GM23338 (cell line): ENCODE data around the gene GLOD5. TPM values are rescaled to one million over a fixed set of nuclear protein-coding genes. Genes with fewer than 3 reads are reported as not detected.

Experiments
- ATAC-seq: fragments of 200-7000 bp; cut with Tn5 transposase; 3 replicates; pipeline ENCODE4 v1.9.1; 2020
- DNase-seq: peaks from one replicate; pipeline ENCODE4 v3.0.0-alpha.2; 2015; ENCODE audit warnings: low spot score
- H2AFZ ChIP-seq: fragments of 200-600 bp; sonication (generic); 2 replicates; pipeline ENCODE4 v1.8.0; 2016; ENCODE audit warnings: antibody characterized with exemption, mild to moderate bottlenecking, moderate library complexity
- H3F3A ChIP-seq: fragments of 200-600 bp; sonication (generic); replicated peaks from 2 replicates; pipeline ENCODE4 v1.8.0; 2017; ENCODE audit warnings: antibody characterized with exemption, mixed run types, low read depth
- H3K27ac ChIP-seq: fragments of 200-600 bp; sonication (generic); 2 replicates; pipeline ENCODE4 v1.6.1; 2016; ENCODE audit warnings: low read depth
- H3K27me3 ChIP-seq: fragments of 200-600 bp; sonication (generic); 2 replicates; pipeline ENCODE4 v1.8.0; 2016; ENCODE audit warnings: mild to moderate bottlenecking, mixed run types, moderate library complexity; ENCODE audit not compliant: insufficient read depth
- H3K36me3 ChIP-seq: fragments of 200-600 bp; sonication (generic); 2 replicates; pipeline ENCODE4 v1.8.0; 2016; ENCODE audit warnings: mild to moderate bottlenecking; ENCODE audit not compliant: insufficient read depth
- H3K4me1 ChIP-seq: fragments of 200-600 bp; sonication (generic); 2 replicates; pipeline ENCODE4 v1.8.0; 2016; ENCODE audit warnings: mild to moderate bottlenecking, moderate library complexity; ENCODE audit not compliant: insufficient read depth
- H3K4me2 ChIP-seq: fragments of 200-600 bp; sonication (generic); 2 replicates; pipeline ENCODE4 v1.7.1; 2017; ENCODE audit warnings: mixed run types
- H3K4me3 ChIP-seq: fragments of 200-600 bp; sonication (generic); 2 replicates; pipeline ENCODE4 v1.6.1; 2016; ENCODE audit warnings: mixed run types
- H3K79me2 ChIP-seq: fragments of 200-600 bp; sonication (generic); replicated peaks from 2 replicates; pipeline ENCODE4 v1.8.0; 2017; ENCODE audit warnings: mild to moderate bottlenecking; ENCODE audit not compliant: insufficient read depth
- H3K9me2 ChIP-seq: fragments of 200-600 bp; sonication (generic); 2 replicates; pipeline ENCODE4 v1.8.0; 2017; ENCODE audit not compliant: insufficient read depth
- H4K20me1 ChIP-seq: fragments of 200-600 bp; sonication (generic); replicated peaks from 2 replicates; pipeline ENCODE4 v1.8.0; 2017; ENCODE audit warnings: mild to moderate bottlenecking; ENCODE audit not compliant: insufficient read depth
- H3K27ac Mint-ChIP-seq: 2 replicates; pipeline ENCODE4 v1.8.0; 2020; ENCODE audit warnings: inconsistent platforms, mild to moderate bottlenecking, moderate library complexity, mixed read lengths
- H3K27me3 Mint-ChIP-seq: 3 replicates; pipeline ENCODE4 v1.8.0; 2022; ENCODE audit warnings: low read depth, mild to moderate bottlenecking, moderate library complexity, mixed read lengths, inconsistent platforms; ENCODE audit not compliant: insufficient read depth, poor library complexity
- H3K36me3 Mint-ChIP-seq: 3 replicates; pipeline ENCODE4 v1.8.0; 2021; ENCODE audit warnings: low read depth, mild to moderate bottlenecking, inconsistent platforms, moderate library complexity, mixed read lengths
- H3K4me1 Mint-ChIP-seq: 3 replicates; pipeline ENCODE4 v1.8.0; 2020; ENCODE audit warnings: mild to moderate bottlenecking, inconsistent platforms, mixed read lengths
- H3K4me3 Mint-ChIP-seq: 3 replicates; pipeline ENCODE4 v1.8.0; 2021; ENCODE audit warnings: moderate library complexity, mild to moderate bottlenecking, inconsistent platforms, mixed read lengths
- H3K9me3 Mint-ChIP-seq: 3 replicates; pipeline ENCODE4 v1.8.0; 2020; ENCODE audit warnings: moderate library complexity, mild to moderate bottlenecking, inconsistent platforms, mixed read lengths
- CREB1 ChIP-seq: fragments of 250-450 bp; sonication (Bioruptor Pico); IDR thresholded peaks from 2 replicates; pipeline ENCODE4 v1.5.0; 2020; ENCODE audit warnings: low read depth, mild to moderate bottlenecking, moderate library complexity
- CTCF ChIP-seq, 2 experiments: fragments of 200-600 bp in 1 of 2; sonication (generic) in 1 of 2; conservative IDR thresholded peaks; 2 replicates each; pipeline versions ENCODE4 v1.5.1 to v1.6.1; 2016 to 2017; ENCODE audit warnings: antibody characterized with exemption in 2 of 2, low read depth in 2 of 2, mild to moderate bottlenecking in 2 of 2, moderate library complexity in 1 of 2
- ETS1 ChIP-seq: IDR thresholded peaks from 2 replicates; pipeline ENCODE4 v1.6.1; 2016; ENCODE audit warnings: antibody characterized with exemption
- EZH2phosphoT487 ChIP-seq: fragments of 200-600 bp; sonication (generic); IDR thresholded peaks from one replicate; pipeline ENCODE4 v1.8.1; 2018; ENCODE audit warnings: antibody characterized with exemption; ENCODE audit not compliant: unreplicated experiment
- REST ChIP-seq: IDR thresholded peaks from one replicate; pipeline ENCODE4 v1.6.1; 2018; ENCODE audit warnings: antibody characterized with exemption; ENCODE audit not compliant: unreplicated experiment
- STAT1 ChIP-seq: IDR thresholded peaks from one replicate; pipeline ENCODE4 v1.6.1; 2016; ENCODE audit warnings: antibody characterized with exemption; ENCODE audit not compliant: unreplicated experiment
- ZNF462 ChIP-seq: fragments of 250-450 bp; sonication (Bioruptor Pico); IDR thresholded peaks from 2 replicates; pipeline ENCODE4 v1.5.0; 2020; ENCODE audit warnings: mild to moderate bottlenecking, moderate library complexity
- polyA plus RNA-seq: library from polyadenylated mRNA; unstranded; fragments of >200 nt; fragmentation: Nextera tagmentation; extraction: Ambion mirVana; gene quantifications from 2 replicates; pipeline ENCODE4 v1.2.1, GENCODE V29; 2016
- total RNA-seq: library from RNA; depleted of rRNA; stranded (reverse); fragments of >200 nt; shearing (Covaris generic); gene quantifications from 2 replicates; pipeline ENCODE4 v1.2.3, GENCODE V29; 2014

Gene GLOD5
- total and polyA plus RNA-seq, 2 experiments from 2014 or later, result not detected

GRCh38 chrX:48719958-48720357 lies 41.6 kb upstream of the GLOD5 start (continued):
- no peak for TF ChIP-seq CTCF (conservative IDR thresholded peaks at IDR 0.05; ENCODE audit: low read depth in 2 of 2)

GRCh38 chrX:48720577-48721250 lies 40.8 kb upstream of the GLOD5 start:
- Histone ChIP-seq H3K79me2 (no peaks in the 10 kb centered on the region), H3K36me3 (no peaks in the 10 kb centered on the region), H3K27me3 (no peaks in the 10 kb centered on the region), H3K27ac (no peak overlapping the region), H3F3A (no peaks in the 10 kb centered on the region), H4K20me1 (no peaks in the 10 kb centered on the region), H3K4me1 (no peaks in the 10 kb centered on the region), H3K4me2 (no peak overlapping the region), H3K9me2 (no peaks in the 10 kb centered on the region), H2AFZ (no peak overlapping the region), H3K4me3 (no peak overlapping the region)
- Mint-ChIP-seq H3K9me3 (no peaks in the 10 kb centered on the region), H3K4me1 (no peaks in the 10 kb centered on the region), H3K36me3 (no peaks in the 10 kb centered on the region), H3K4me3 (no peak overlapping the region), H3K27me3 (no peaks in the 10 kb centered on the region), H3K27ac (no peak overlapping the region)
- no peak for ATAC-seq
- no peak for DNase-seq
- no peak for TF ChIP-seq CREB1 (CRISPR knock-in tag)
- no peak for TF ChIP-seq CTCF (conservative IDR thresholded peaks at IDR 0.05; ENCODE audit: low read depth in 2 of 2)
- TF ChIP-seq ETS1, result no peak
- TF ChIP-seq REST, result no peak
- TF ChIP-seq ZNF462 (CRISPR knock-in tag), result no peak
- TF ChIP-seq STAT1, result no peak
- no peak for TF ChIP-seq EZH2phosphoT487
